NCI-H2107 treated with DMSO at 0.1 percent for 48 hours (cell line): ENCODE data around the gene TCF3.
"Not testable (repeated sequence)": the region's sequence is repeated elsewhere in the genome, so short reads cannot be mapped to it uniquely, and the experiment has no call there.

Experiments used
- DNase-seq: peaks from one replicate; lab custom pipeline; 2025; ENCODE audit not compliant: unreplicated experiment; lab: John Stamatoyannopoulos, UW

The TCF3 gene

GRCh38 chr19:1672769-1673644 is 20.6 kb upstream of the TCF3 start:
- DNase-seq: no peak

- no peak for DNase-seq
Measured at GRCh38 chr19:1672038-1672768, 19.8 kb upstream of the TCF3 start.

- DNase-seq: no peak
Measured at GRCh38 chr19:1671716-1672037, 19.3 kb upstream of the TCF3 start.

GRCh38 chr19:1670747-1671146 is 18.3 kb upstream of the TCF3 start:
- not testable (repeated sequence) for DNase-seq

- DNase-seq: no peak
Measured at GRCh38 chr19:1668486-1669270, 16.3 kb upstream of the TCF3 start.

- no peak for DNase-seq
Measured at GRCh38 chr19:1668048-1668485, 15.7 kb upstream of the TCF3 start.

GRCh38 chr19:1665565-1666047 is 13.2 kb upstream of the TCF3 start:
- no peak for DNase-seq

- DNase-seq: no peak
Measured at GRCh38 chr19:1663852-1664251, 11.4 kb upstream of the TCF3 start.

- DNase-seq: not testable (repeated sequence)
Measured at GRCh38 chr19:1663227-1663626, 10.8 kb upstream of the TCF3 start.

GRCh38 chr19:1661995-1662394 is 9.6 kb upstream of the TCF3 start:
- no peak for DNase-seq

- DNase-seq: no peak
Measured at GRCh38 chr19:1659084-1659427, 6.6 kb upstream of the TCF3 start.

GRCh38 chr19:1658150-1659083 is 6.0 kb upstream of the TCF3 start:
- no peak for DNase-seq

GRCh38 chr19:1657746-1658145 is 5.3 kb upstream of the TCF3 start:
- DNase-seq: no peak

- no peak for DNase-seq
Measured at GRCh38 chr19:1656988-1657536, 4.6 kb upstream of the TCF3 start.

- no peak for DNase-seq
Measured at GRCh38 chr19:1655987-1656608, 3.7 kb upstream of the TCF3 start.

GRCh38 chr19:1655131-1655981 is 2.9 kb upstream of the TCF3 start:
- DNase-seq: no peak

- DNase-seq: no peak
Measured at GRCh38 chr19:1654178-1654792, 1.9 kb upstream of the TCF3 start.

GRCh38 chr19:1653300-1653628 is 849 bp upstream of the TCF3 start:
- no peak for DNase-seq
